Activated B cell treated with CpG ODN at 0.5 μM for 24 hours (primary cell): ENCODE results near the gene GRIA4. TPM values are rescaled to one million over a fixed set of nuclear protein-coding genes. Genes with fewer than 3 reads are reported as not detected.
A peak's percentile ranks its signal among the peaks of the same experiment; 100 is the strongest.

Experiments used
- ATAC-seq: fragments of 200-7000 bp; cut with Tn5 transposase; one replicate; pipeline ENCODE4 v1.10.0; 2021; ENCODE audit warnings: low read depth, mild to moderate bottlenecking, moderate library complexity
- CTCF ChIA-PET: fragments of 350-600 bp; sonication (Branson Sonifier 250); formaldehyde crosslinking; loops from one replicate; lab custom pipeline; 2021; ENCODE audit warnings: antibody characterized with exemption; lab: Charles Lee
- POLR2A ChIA-PET: fragments of 350-600 bp; sonication (Branson Sonifier 250); formaldehyde crosslinking; loops from one replicate; lab custom pipeline; 2021; ENCODE audit warnings: antibody characterized with exemption; lab: Charles Lee
- DNase-seq: peaks from one replicate; pipeline ENCODE4 v3.0.0; 2022
- H3K27ac Mint-ChIP-seq: one replicate; pipeline ENCODE4 v1.8.0; 2020; ENCODE audit warnings: mixed read lengths
- H3K27me3 Mint-ChIP-seq: one replicate; pipeline ENCODE4 v1.8.0; 2021; ENCODE audit warnings: mixed read lengths
- H3K36me3 Mint-ChIP-seq: one replicate; pipeline ENCODE4 v1.8.0; 2021; ENCODE audit warnings: low read depth, mixed read lengths
- H3K4me1 Mint-ChIP-seq: one replicate; pipeline ENCODE4 v1.8.0; 2021; ENCODE audit warnings: mixed read lengths
- H3K4me3 Mint-ChIP-seq: one replicate; pipeline ENCODE4 v1.8.0; 2020; ENCODE audit warnings: mild to moderate bottlenecking, mixed read lengths
- H3K9me3 Mint-ChIP-seq: one replicate; pipeline ENCODE4 v1.8.0; 2020; ENCODE audit warnings: mixed read lengths
- intact Hi-C: fragments of 100-400 bp; cut with micrococcal nuclease; formaldehyde crosslinking; loops from one replicate; pipeline ENCODE4 v1.15.1; 2024
- total RNA-seq: library from RNA; stranded (reverse); gene quantifications from 2 replicates; pipeline ENCODE4 v1.2.3, GENCODE V29; 2022
- TF ChIP-seq, protein P1 (sequence below): fragments of 200-600 bp; IDR thresholded peaks from one replicate; pipeline ENCODE4 v1.8.0; 2022; ENCODE audit warnings: antibody characterized with exemption, mild to moderate bottlenecking

GRIA4 gene
- total RNA-seq, 1 donor from 2014 or later: not detected

DNA sequence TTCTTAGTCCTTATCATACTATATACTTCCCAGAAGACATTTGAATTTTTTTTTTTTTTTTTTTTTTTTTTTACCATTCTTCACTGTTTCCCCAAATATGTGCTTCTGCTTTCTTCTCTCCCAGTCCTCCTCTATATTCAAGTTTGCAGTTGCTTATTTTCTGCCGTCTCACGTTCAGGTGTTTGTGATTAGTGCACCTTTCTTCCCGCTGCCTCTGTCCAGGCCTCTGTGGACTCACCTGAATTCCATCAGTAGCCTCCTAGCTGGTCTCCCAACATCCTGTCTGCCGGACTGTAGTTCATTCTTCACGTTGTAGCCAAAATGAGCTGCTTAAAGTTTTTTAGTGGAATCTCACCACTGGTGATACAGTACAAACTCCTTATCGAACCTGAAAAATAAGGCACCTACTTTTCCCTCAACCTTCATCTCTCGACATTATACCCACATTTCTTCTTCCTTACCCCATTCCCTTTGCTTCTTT lies 413.0 kb downstream of the GRIA4 start:
- POLR2A ChIA-PET: interaction anchor here (1.9 kb wide), 1 partner anchor 54 kb away, joined by 13 read pairs; the partner anchor contains the start of genes AASDHPPT and KBTBD3
- peak overlapping the region; percentile 98 for H3K4me3 Mint-ChIP-seq
- TF ChIP-seq, protein P1, sequence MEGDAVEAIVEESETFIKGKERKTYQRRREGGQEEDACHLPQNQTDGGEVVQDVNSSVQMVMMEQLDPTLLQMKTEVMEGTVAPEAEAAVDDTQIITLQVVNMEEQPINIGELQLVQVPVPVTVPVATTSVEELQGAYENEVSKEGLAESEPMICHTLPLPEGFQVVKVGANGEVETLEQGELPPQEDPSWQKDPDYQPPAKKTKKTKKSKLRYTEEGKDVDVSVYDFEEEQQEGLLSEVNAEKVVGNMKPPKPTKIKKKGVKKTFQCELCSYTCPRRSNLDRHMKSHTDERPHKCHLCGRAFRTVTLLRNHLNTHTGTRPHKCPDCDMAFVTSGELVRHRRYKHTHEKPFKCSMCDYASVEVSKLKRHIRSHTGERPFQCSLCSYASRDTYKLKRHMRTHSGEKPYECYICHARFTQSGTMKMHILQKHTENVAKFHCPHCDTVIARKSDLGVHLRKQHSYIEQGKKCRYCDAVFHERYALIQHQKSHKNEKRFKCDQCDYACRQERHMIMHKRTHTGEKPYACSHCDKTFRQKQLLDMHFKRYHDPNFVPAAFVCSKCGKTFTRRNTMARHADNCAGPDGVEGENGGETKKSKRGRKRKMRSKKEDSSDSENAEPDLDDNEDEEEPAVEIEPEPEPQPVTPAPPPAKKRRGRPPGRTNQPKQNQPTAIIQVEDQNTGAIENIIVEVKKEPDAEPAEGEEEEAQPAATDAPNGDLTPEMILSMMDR: no peak
- H3K36me3 Mint-ChIP-seq: peaks cover 19% of the 10 kb centered on the region
- no peak for ATAC-seq
- intact Hi-C loops: loop anchor here (1.0 to 10.0 kb wide), 5 partner anchors 39 to 1834 kb away; partner anchors contain the start of genes AASDHPPT, CWF19L2, KBTBD3 and SLC35F2
- H3K27me3 Mint-ChIP-seq: peaks cover 4% of the 10 kb centered on the region
- peaks cover 43% of the 10 kb centered on the region for H3K4me1 Mint-ChIP-seq
- peaks cover 2% of the 10 kb centered on the region for H3K9me3 Mint-ChIP-seq
- H3K27ac Mint-ChIP-seq: peak overlapping the region; percentile 92
- CTCF ChIA-PET: no interaction called here
- DNase-seq: no peak

DNA sequence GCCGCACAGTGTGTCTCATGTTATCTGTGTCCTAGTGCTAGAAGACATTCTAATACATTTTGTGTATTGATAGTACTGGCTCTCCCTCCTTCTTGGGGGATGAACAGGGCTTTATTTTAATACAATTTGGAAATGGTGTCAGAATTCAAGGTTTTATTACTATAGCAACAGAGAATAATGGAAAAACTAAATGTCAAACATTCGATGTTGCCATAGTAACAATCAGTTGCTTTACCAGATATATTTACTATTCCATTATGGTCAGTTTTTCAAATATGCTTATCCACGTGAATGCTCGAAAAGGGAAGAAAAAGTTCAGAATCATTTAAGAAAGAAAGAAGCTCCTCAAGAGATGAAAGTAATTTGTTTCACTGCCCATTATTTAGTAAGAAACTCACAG lies 420.7 kb downstream of the GRIA4 start:
- intact Hi-C loops: no loop called here
- DNase-seq: no peak
- peaks cover 4% of the 10 kb centered on the region for H3K9me3 Mint-ChIP-seq
- H3K36me3 Mint-ChIP-seq: no peaks in the 10 kb centered on the region
- no peak overlapping the region for H3K4me3 Mint-ChIP-seq
- POLR2A ChIA-PET: no interaction called here
- peaks cover 36% of the 10 kb centered on the region for H3K27me3 Mint-ChIP-seq
- no peaks in the 10 kb centered on the region for H3K4me1 Mint-ChIP-seq
- ATAC-seq: no peak
- CTCF ChIA-PET: no interaction called here
- TF ChIP-seq, protein P1: no peak
- no peak overlapping the region for H3K27ac Mint-ChIP-seq

DNA sequence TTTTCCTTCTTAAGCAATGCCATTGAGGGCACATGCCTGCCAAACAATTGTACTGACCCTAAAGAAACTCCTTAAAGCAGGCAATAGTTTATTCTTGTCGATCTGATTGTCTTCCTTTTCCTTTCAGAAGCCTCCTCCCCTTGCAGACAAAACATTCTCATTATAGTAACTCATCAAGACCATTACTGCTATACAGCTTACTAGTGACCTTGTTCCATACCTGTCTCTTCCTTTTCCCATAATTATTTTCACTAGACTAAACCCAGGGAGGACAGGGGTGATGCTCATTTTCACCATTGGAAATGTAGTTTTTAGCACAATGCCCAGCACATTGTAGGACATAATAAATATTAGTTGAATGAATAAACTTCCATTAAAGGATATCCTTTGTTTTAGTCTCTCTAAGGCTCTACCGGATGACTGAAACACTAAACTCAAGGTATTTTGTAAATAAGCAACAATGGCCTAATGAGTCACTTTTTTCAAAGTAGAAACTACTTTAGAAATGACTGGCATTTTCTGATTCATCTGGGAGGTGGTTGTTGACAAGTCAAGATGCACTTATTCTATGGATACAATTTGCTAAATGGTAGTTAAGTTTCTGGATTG lies 421.4 kb downstream of the GRIA4 start:
- H3K27ac Mint-ChIP-seq: no peak overlapping the region
- peaks cover 4% of the 10 kb centered on the region for H3K9me3 Mint-ChIP-seq
- DNase-seq (no peak), ATAC-seq (no peak)
- intact Hi-C loops: no loop called here
- TF ChIP-seq, protein P1: no peak
- ChIA-PET CTCF (interaction anchor here (0.9 kb wide), 1 partner anchor 28 kb away, joined by 3 read pairs; no protein-coding TSS in a partner anchor), POLR2A (no interaction called here)
- no peak overlapping the region for H3K4me3 Mint-ChIP-seq
- H3K4me1 Mint-ChIP-seq: no peaks in the 10 kb centered on the region
- peaks cover 40% of the 10 kb centered on the region for H3K27me3 Mint-ChIP-seq
- no peaks in the 10 kb centered on the region for H3K36me3 Mint-ChIP-seq
